ENCODE measurements around the gene BCORL1.

BCORL1 gene

DNA sequence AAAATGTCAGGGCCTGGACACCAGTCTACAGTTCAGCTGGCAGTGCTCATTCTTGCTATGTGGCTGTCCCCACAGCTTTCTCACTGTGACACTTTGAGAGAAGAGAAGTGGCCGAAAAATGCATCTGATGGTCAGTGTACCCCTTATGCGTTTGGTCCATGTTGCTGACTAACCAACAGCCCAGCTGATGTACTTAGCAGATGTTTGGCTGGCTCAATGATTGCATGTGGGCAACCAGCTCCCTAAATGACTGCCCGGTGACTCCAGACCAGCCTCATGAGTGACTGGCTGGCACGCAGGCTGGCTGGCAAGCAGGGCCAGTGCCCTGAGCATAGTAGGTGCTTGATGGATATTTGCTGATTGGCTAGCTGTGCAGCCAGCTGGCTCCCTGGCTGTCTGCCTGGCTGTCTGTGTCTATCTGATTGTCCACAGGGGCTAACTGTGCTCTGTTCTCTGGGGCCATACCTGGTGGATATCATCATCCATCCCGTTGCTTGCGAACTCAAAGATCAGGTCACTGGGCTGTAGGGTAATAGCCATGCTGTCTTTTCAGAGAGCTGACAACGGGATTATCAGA lies 98.4 kb downstream of the BCORL1 start:
- DNase-seq (ENCODE audit: low read depth), result no peak
- no peak for TF ChIP-seq CTCF (IDR thresholded peaks at IDR 0.05; ENCODE audit: insufficient read depth, low read depth, low read length, missing control alignments)
- H3K4me3 ChIP-seq (ENCODE audit: low read depth, low read length), result no peak overlapping the region

- H3K4me3 ChIP-seq (ENCODE audit: low read depth, low read length), result no peak overlapping the region
- no peak for DNase-seq (ENCODE audit: low read depth)
Observed at GRCh38 chrX:130081421-130082045, 99.1 kb downstream of the BCORL1 start.

DNA sequence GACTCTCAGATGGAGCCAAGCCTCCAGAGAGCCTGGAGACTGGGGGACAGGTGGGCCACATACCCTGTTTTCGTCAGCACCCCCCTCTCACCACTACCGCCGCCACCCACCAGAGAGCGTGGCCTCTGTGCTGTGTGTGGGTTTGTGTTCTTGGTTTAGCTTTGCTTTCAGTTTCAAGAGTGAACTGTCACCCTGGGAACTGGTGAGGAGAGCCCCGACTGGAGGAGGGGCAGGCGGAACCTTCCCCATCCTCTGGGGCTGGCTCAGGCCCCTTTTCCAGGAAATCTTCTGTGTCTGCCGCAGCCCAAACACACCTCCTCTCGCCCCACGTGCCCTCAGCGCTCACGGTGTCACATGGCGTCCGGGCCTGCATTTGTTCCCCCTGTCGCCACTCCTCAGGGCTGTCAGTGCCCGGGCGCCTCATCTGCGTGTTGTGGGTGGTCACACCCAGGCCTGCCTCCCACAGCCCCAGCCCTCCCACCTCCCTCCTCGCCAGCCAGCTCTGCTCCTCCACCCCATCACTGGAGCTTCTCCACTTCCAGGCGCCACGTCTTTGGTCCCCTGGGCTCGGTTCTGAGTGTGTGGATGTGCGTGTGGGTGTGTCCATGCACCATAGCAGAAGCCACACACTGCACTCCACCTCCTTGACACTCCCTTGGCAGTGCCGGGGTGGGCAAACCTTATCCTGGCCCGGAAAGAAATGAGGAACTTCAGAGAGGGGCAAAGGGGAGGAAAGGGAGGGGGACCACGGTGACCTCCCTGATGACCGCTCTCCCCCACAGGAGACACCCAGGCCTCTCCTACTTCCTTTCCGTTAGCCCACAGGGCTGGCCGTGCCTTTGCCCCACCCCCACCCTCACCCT lies 100.0 kb downstream of the BCORL1 start:
- H3K4me3 ChIP-seq (ENCODE audit: low read depth, low read length), result peak overlapping the region; percentile 64
- peak; percentile 49 for TF ChIP-seq CTCF (IDR thresholded peaks at IDR 0.05; ENCODE audit: insufficient read depth, low read depth, low read length, missing control alignments)
- DNase-seq (ENCODE audit: low read depth), result peak; percentile 81

More at GRCh38 chrX:130081421-130082045, 99.1 kb downstream of the BCORL1 start:
- TF ChIP-seq CTCF (IDR thresholded peaks at IDR 0.05; ENCODE audit: insufficient read depth, low read depth, low read length, missing control alignments), result no peak

- peak overlapping the region; percentile 64 for H3K4me3 ChIP-seq (ENCODE audit: low read depth, low read length)
- peak; percentile 35 for DNase-seq (ENCODE audit: low read depth)
Observed at GRCh38 chrX:130083107-130083490, 100.7 kb downstream of the BCORL1 start.

DNA sequence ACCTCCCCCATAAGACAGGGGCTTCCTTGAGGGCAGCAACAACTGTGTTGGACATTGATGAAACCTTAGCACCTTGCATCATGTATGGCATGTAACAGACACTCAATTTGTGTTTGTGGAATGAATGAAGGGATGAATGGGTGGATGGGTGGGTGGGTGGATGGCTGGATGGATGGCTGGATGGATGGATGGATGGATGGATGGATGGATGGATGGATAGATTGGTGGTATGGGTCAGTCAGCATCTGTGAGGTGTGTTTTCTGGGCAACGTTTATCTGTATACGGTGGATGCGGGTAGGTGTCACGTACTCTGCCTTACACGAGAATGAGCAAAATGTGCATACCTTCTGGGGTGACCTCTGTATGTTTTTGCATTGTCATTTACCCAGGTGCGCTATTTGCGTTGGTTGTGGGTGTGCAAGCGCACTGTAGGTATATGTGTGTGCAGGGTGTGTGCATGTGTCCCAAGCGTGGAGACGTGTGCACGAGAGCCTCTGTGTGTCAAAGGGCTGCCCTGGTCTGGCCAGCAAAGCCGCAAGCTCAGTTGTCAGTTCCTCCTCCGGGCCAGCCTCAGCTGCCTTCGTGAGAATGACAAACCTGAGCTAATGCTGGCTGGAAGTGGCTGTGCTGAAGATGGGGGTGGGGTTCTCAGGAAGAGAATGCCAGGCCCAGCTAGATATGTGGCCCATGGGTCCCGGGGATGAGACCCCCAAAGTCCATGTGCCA lies 101.4 kb downstream of the BCORL1 start:
- H3K4me3 ChIP-seq (ENCODE audit: low read depth, low read length), result peak overlapping the region; percentile 64
- TF ChIP-seq CTCF (IDR thresholded peaks at IDR 0.05; ENCODE audit: insufficient read depth, low read depth, low read length, missing control alignments), result no peak
- peak; percentile 85 for DNase-seq (ENCODE audit: low read depth)

More at GRCh38 chrX:130083107-130083490, 100.7 kb downstream of the BCORL1 start:
- no peak for TF ChIP-seq CTCF (IDR thresholded peaks at IDR 0.05; ENCODE audit: insufficient read depth, low read depth, low read length, missing control alignments)

DNA sequence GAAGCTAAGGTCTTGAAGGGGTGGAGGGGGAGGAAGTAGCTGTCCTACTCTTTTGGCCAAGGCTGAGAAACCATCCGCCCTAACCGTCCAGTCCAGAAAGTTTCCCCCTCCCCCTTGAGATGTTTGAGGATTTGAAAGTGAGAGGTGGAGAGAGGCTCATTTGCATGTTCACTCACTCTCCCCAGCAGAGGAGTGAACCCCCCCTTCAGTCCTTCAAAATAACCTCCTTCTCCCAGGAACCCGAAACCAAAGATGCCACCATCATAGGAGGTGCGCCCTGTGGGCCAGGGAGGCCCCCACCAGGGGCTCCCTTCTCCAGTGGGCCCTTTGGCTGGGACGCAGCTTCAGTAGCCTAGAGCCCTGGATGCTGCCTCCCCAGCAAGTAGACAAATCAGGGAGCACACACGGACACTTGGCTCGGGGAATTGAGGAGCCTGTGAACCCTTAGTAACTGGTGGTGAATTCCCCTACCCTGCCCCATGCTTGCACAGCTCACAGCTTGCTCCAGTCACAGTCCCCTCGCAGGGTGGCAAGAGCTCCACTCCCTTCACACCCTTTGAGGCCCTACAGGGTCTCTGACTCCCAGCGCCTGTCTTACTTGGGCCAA lies 102.3 kb downstream of the BCORL1 start:
- no peak for TF ChIP-seq CTCF (IDR thresholded peaks at IDR 0.05; ENCODE audit: insufficient read depth, low read depth, low read length, missing control alignments)
- H3K4me3 ChIP-seq (ENCODE audit: low read depth, low read length), result peak overlapping the region; percentile 64
- peak; percentile 90 for DNase-seq (ENCODE audit: low read depth)

Measured in GM12865 (cell line).